Heart right ventricle (tissue), 16 donors: ENCODE measurements around the gene HMGB3. TPM values are rescaled to one million over a fixed set of nuclear protein-coding genes. Genes with fewer than 3 reads are reported as not detected.

Experiments used
- ATAC-seq, 8 donors: fragments of 200-7000 bp; cut with Tn5 transposase; one replicate each; pipeline ENCODE4 v1.9.1; 2020; ENCODE audit warnings: mild to moderate bottlenecking in 8 of 8, moderate library complexity in 8 of 8, moderate number of reproducible peaks in 1 of 8
- DNase-seq, 2 donors: peaks; one replicate each; pipeline ENCODE4 v3.0.0-alpha.2; 2020
- H3K27ac ChIP-seq, 10 donors: fragments of 200-600 bp; sonication (generic) in 2 of 10; one replicate each; pipeline versions ENCODE4 v1.5.0 to v1.8.0; 2020 to 2022; ENCODE audit warnings: mild to moderate bottlenecking in 3 of 10
- H3K27me3 ChIP-seq, 7 donors: fragments of 200-600 bp; one replicate each; pipeline ENCODE4 v1.8.0; 2021 to 2022; ENCODE audit warnings: mild to moderate bottlenecking in 2 of 7
- H3K36me3 ChIP-seq, 9 donors: fragments of 200-600 bp; sonication (generic) in 1 of 9; one replicate each; pipeline versions ENCODE4 v1.5.0 to v1.8.0; 2020 to 2022; ENCODE audit warnings: mild to moderate bottlenecking in 2 of 9
- H3K4me1 ChIP-seq, 9 donors: fragments of 200-600 bp; sonication (generic) in 1 of 9; one replicate each; pipeline versions ENCODE4 v1.5.0 to v1.8.0; 2020 to 2022; ENCODE audit warnings: mild to moderate bottlenecking in 4 of 9
- H3K4me3 ChIP-seq, 10 donors: fragments of 200-600 bp; sonication (generic) in 2 of 10; one replicate each; pipeline versions ENCODE4 v1.5.0 to v1.8.0; 2020 to 2022; ENCODE audit warnings: mild to moderate bottlenecking in 7 of 10, moderate library complexity in 2 of 10
- H3K9me3 ChIP-seq, 11 donors: fragments of 200-600 bp in 10 of 11; sonication (generic) in 2 of 11; one replicate each; pipeline versions ENCODE4 v1.5.0 to v1.8.0; 2013 to 2022; ENCODE audit warnings: mild to moderate bottlenecking in 2 of 11, control low read depth in 1 of 11, moderate library complexity in 1 of 11
- WGBS, 2 donors: extraction: QIAGEN DNeasy Blood & Tissue Kit; methylation state at CpG; one replicate each; pipeline ENCODE4 v1.1.7; 2013; ENCODE audit warnings: inconsistent platforms in 1 of 2; 5-methylcytosine and 5-hydroxymethylcytosine counted together
- intact Hi-C, 10 donors: fragments of 100-400 bp; cut with DNase I; formaldehyde crosslinking; loops; one replicate each; pipeline versions ENCODE4 v1.11.1 to v1.14.2; 2022
- long read RNA-seq, 3 donors: library from polyadenylated mRNA; unstranded; transcript quantifications; one replicate each; pipeline ENCODE4 v2.0.0, GENCODE V29; 2020 to 2021
- polyA plus RNA-seq, 2 donors: library from polyadenylated mRNA; stranded (reverse); fragments of 200-250 nt; gene quantifications; one replicate each; pipeline ENCODE4 v1.2.3, GENCODE V29; 2013
- total RNA-seq, 10 donors: library from RNA; stranded (reverse); fragmentation: NEBNext Ultra II Directional in 3 of 10; extraction: Animal tissue kit (Norgen Biotek cat#: 25700) in 3 of 10; gene quantifications; one replicate each; pipeline versions ENCODE4 v1.2.1 to v1.2.4, GENCODE V29; 2021 to 2023
- TF ChIP-seq, protein P1 (sequence below), 9 donors: fragments of 200-600 bp; sonication (generic) in 2 of 9; IDR thresholded peaks; one replicate each; pipeline versions ENCODE4 v1.5.0 to v1.8.0; 2021 to 2022; ENCODE audit warnings: antibody characterized with exemption in 9 of 9, mild to moderate bottlenecking in 5 of 9, moderate library complexity in 1 of 9
- donor health status: Arrhythmogenic right ventricular cardiomyopathy.
- donor health status: ischemic (EF 13 %, LVEDD 7.1; RV severe dilation, severe dysfunction).
- donor health status: healthy with polysubstance abuse.
- donor health status: DM: no; HTN: yes; CAD: no.
- donor health status: DM: no; HTN: no; CAD: no.
- donor health status: ischemic (EF 25% LVEDD 6.9; RV normal size, moderate dysfunction).
- donor health status: ischemic (EF 25% LVEDD 5.7; RV mildly dilated, moderate dysfunction).
- donor health status: healthy.
- donor health status: DM: yes; HTN: yes; CAD: no.
- donor health status: Ischemic cardiomyopathy.
- donor health status: ischemic (EF 35%, LVEDD 5.7; RV mildly dilated, moderate dysfunction).
- donor health status: nonischemic (EF 11% LVEDD 7.7; RV severe dilation, severe dysfunction).
- donor health status: DM: yes; HTN: yes; CAD: no.
- donor health status: PGD.
- donor health status: ischemic (EF 29% LVEDD 5.4; RV normal size, mild dysfunction).
- donor health status: nonischemic (EF 23%, LVEDD 6.1; RV moderate dilation, normal function).

The HMGB3 gene
- total RNA-seq (10 to 100 TPM in 7 of 10 donors, 1 to 10 TPM in 3; 5.1 to 16.4 (median 13.8) TPM), polyA plus RNA-seq (10 to 100 TPM in 1 of 2 donors, 1 to 10 TPM in 1; 8.9 to 13.9 TPM)
- long read RNA-seq, donor 1, partial matches to known transcripts: 0 of 2 reads
- long read RNA-seq, donor 1, other reads (novel, unspliced or antisense): 0 of 2 reads
- long read RNA-seq, donor 2, transcript HMGB3-201 (5 exons, 3,560 nt): major isoform, 5 of 7 reads
- long read RNA-seq, donor 2, partial matches to known transcripts: 1 of 7 reads
- long read RNA-seq, donor 2, other reads (novel, unspliced or antisense): 1 of 7 reads
- long read RNA-seq, donor 3, partial matches to known transcripts: 1 of 6 reads
- long read RNA-seq, donor 3, other reads (novel, unspliced or antisense): 1 of 6 reads

DNA sequence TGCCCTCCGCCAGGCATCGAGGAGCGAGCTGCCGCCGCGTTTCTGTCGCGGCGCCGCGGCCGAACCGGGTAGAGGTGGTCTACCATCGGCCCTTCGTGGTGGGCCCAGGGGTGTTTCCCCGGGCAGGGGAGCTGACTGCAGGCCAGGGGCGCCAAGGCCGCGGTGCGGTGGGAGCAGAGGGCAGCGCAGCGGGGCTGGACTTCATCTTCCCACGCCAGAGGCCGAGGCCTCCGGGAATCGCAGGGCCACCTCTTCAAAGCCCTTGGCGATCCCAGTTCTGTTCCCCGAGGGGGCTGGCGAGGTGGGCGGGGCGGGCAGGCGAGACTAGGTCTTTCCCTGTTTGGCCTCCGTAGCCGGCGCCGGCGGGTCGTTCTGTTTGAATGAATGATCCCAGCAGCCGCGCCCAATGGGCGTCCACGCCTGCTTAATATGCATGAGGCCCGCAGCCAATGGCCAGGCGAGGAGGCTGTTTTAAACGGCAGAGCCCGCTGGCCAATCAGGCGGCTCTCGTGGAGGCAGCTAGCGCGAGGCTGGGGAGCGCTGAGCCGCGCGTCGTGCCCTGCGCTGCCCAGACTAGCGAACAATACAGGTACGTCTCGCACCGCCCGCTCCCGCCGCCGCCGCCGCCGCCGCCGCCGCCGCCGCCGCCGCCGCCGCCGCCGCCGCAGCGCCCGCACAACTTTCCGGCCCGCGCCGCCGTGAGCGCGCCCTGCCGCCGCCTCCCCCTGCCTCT, at the start of gene HMGB3:
HMGB3 (plus strand) TSS at position 548 of the 733 bp plus-strand sequence. CDS start 2,265 bp downstream, outside the sequence.
- WGBS, 2 donors: 0 to 1% methylated on average over 41 to 60 of the region's 90 CpGs
- intact Hi-C loops: loop anchor here in 5 of 10 donors (5.0 to 10.0 kb wide), 3 partner anchors 81 to 211 kb away; no protein-coding TSS in a partner anchor
- Histone ChIP-seq H3K4me3 (peak within 1 kb of the TSS in 9 of 10 donors; percentile 34 to 60 (median 55)), H3K27ac (peak within 1 kb of the TSS in 1 of 10 donors; percentile 61), H3K36me3 (peaks cover 0 to 15% (median 0%) of the 10 kb centered on the region in 9 donors), H3K27me3 (no peaks in the 10 kb centered on the region), H3K4me1 (peaks cover 0 to 6% (median 0%) of the 10 kb centered on the region in 9 donors), H3K9me3 (peaks cover 0 to 4% (median 0%) of the 10 kb centered on the region in 11 donors)
- ATAC-seq (peak; percentile 93 to 99 (median 98)), DNase-seq (peak; percentile 68 to 78)
- TF ChIP-seq, protein P1, sequence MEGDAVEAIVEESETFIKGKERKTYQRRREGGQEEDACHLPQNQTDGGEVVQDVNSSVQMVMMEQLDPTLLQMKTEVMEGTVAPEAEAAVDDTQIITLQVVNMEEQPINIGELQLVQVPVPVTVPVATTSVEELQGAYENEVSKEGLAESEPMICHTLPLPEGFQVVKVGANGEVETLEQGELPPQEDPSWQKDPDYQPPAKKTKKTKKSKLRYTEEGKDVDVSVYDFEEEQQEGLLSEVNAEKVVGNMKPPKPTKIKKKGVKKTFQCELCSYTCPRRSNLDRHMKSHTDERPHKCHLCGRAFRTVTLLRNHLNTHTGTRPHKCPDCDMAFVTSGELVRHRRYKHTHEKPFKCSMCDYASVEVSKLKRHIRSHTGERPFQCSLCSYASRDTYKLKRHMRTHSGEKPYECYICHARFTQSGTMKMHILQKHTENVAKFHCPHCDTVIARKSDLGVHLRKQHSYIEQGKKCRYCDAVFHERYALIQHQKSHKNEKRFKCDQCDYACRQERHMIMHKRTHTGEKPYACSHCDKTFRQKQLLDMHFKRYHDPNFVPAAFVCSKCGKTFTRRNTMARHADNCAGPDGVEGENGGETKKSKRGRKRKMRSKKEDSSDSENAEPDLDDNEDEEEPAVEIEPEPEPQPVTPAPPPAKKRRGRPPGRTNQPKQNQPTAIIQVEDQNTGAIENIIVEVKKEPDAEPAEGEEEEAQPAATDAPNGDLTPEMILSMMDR (IDR thresholded peaks at IDR 0.05): no peak

DNA sequence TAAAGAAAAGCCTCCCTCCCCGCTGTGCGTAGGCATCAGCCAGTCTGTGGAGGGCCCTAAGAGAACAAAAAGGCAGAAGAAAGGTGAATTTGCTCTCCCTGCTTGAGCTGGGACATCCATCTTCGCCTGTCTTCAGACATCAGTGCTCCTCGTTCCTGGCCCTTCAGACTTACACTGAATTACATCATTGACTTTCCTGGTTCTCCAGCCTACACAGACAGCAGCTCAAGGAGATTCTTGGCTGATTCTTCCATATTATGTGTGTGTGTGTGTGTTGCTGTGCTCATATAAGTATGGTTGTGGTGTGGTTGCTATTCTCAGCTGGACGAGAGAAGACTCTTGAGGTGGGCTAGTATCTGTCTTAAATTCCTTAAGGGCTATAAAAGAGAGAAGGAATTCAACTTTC, 49.2 kb upstream of the HMGB3 start:
- Histone ChIP-seq H3K36me3 (no peaks in the 10 kb centered on the region), H3K4me1 (no peaks in the 10 kb centered on the region), H3K4me3 (no peak overlapping the region), H3K27me3 (no peaks in the 10 kb centered on the region), H3K27ac (no peak overlapping the region), H3K9me3 (peaks cover 0 to 4% (median 0%) of the 10 kb centered on the region in 11 donors)
- ATAC-seq (no peak), DNase-seq (no peak)
- intact Hi-C loops: no loop called here
- TF ChIP-seq, protein P1 (IDR thresholded peaks at IDR 0.05): no peak
- 83 to 88% methylated on average over 5 of the region's 5 CpGs for WGBS, 2 donors

DNA sequence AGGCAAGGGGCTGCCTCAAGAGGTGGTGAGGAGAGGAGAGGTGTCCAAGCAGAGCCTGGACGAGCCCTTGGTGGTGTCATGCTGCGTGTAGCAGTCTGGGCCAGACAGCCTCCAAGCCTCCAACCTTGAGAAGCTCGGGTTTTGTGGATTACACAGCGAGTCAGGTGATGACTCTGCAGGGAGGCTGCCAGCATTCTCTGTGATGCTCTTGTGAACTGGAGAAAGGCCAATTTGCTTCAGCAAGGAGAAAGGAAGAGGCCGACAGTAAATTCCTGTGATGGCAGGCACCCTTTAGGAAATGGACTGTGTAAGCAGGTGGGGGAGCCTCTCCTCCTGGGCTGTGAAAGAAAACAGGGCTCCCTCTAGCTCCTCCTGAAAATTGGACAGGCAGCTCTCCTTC, 48.7 kb upstream of the HMGB3 start:
- ATAC-seq: peak in 2 of 8 donors; percentile 45 to 48
- H3K27ac ChIP-seq: no peak overlapping the region
- peaks cover 0 to 4% (median 0%) of the 10 kb centered on the region in 11 donors for H3K9me3 ChIP-seq
- H3K4me1 ChIP-seq: no peaks in the 10 kb centered on the region
- TF ChIP-seq, protein P1 (IDR thresholded peaks at IDR 0.05): no peak
- H3K27me3 ChIP-seq: no peaks in the 10 kb centered on the region
- no peak overlapping the region for H3K4me3 ChIP-seq
- intact Hi-C loops: no loop called here
- peak in 1 of 2 donors; percentile 2 for DNase-seq
- no peaks in the 10 kb centered on the region for H3K36me3 ChIP-seq
- WGBS, 2 donors: 14 to 16% methylated on average over 3 to 5 of the region's 5 CpGs

DNA sequence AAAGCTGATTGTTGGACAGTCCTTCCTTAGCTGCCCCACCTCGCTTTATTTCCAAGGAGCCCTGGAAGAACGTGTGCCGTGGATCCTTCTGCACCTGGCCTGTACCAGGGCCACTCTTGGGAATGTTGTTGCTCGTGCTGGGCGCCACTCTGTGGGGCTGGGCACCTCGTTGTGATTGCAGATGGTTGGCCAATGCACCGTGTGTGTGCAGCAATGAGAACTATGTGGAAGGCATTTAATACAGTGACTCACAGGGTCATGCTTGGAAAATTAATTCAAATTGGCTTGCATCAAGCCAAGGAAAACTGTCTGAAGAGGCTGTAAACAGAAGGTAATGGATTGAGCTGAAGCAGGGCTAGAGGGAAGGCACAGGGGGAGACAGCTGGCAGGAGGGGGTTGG, 47.7 kb upstream of the HMGB3 start:
- intact Hi-C loops: no loop called here
- Histone ChIP-seq H3K36me3 (no peaks in the 10 kb centered on the region), H3K4me1 (no peaks in the 10 kb centered on the region), H3K27ac (no peak overlapping the region), H3K27me3 (no peaks in the 10 kb centered on the region), H3K9me3 (peaks cover 0 to 4% (median 0%) of the 10 kb centered on the region in 11 donors), H3K4me3 (no peak overlapping the region)
- ATAC-seq (peak in 2 of 8 donors; percentile 52 to 62), DNase-seq (no peak)
- WGBS, 2 donors: 54 to 70% methylated on average over 7 of the region's 7 CpGs
- TF ChIP-seq, protein P1 (IDR thresholded peaks at IDR 0.05): no peak
